Kidney (tissue), 14 donors: ENCODE measurements around the gene ARHGEF10L. TPM values are rescaled to one million over a fixed set of nuclear protein-coding genes. Genes with fewer than 3 reads are reported as not detected.

ENCODE experiments used
- DNase-seq, 5 donors: peaks; one replicate each; pipeline ENCODE4 v3.0.0-alpha.2; 2013 to 2020
- FAIRE-seq: peaks from 2 replicates; lab custom pipeline; 2012; peaks lifted over from hg19 to GRCh38; lab: Jason Lieb, UNC
- H3K27ac ChIP-seq, 2 donors: one replicate each; pipeline ENCODE4 v1.7.0; 2013; ENCODE audit warnings: low read depth in 2 of 2, low read length in 2 of 2, inconsistent platforms in 1 of 2
- H3K27me3 ChIP-seq: one replicate; pipeline ENCODE4 v1.7.1; 2013; ENCODE audit warnings: low read length, inconsistent platforms; ENCODE audit not compliant: control insufficient read depth, insufficient read depth
- H3K36me3 ChIP-seq, 3 donors: one replicate each; pipeline versions ENCODE4 v1.7.0 to v1.7.1; 2013; ENCODE audit warnings: low read length in 3 of 3, control low read depth in 1 of 3, inconsistent platforms in 1 of 3; ENCODE audit not compliant: insufficient read depth in 3 of 3, control insufficient read depth in 2 of 3
- H3K4me1 ChIP-seq, 3 donors: one replicate each; pipeline versions ENCODE4 v1.7.0 to v1.7.1; 2013; ENCODE audit warnings: low read length in 3 of 3, inconsistent platforms in 1 of 3, low read depth in 1 of 3; ENCODE audit not compliant: control insufficient read depth in 2 of 3, insufficient read depth in 2 of 3
- H3K4me3 ChIP-seq, 3 donors: one replicate each; pipeline versions ENCODE4 v1.7.0 to v1.8.1; 2013; ENCODE audit warnings: low read length in 3 of 3, control low read depth in 1 of 3, inconsistent platforms in 1 of 3
- H3K9ac ChIP-seq, 3 donors: one replicate each; pipeline versions ENCODE4 v1.7.0 to v1.7.1; 2013; ENCODE audit warnings: low read length in 3 of 3, control low read depth in 1 of 3, inconsistent platforms in 1 of 3
- H3K9me3 ChIP-seq, 3 donors: one replicate each; pipeline versions ENCODE4 v1.7.0 to v1.7.1; 2013; ENCODE audit warnings: low read length in 3 of 3, control low read depth in 1 of 3, inconsistent platforms in 1 of 3; ENCODE audit not compliant: control insufficient read depth in 2 of 3, insufficient read depth in 1 of 3
- CTCF ChIP-seq: IDR thresholded peaks from 3 replicates; pipeline ENCODE4 v1.5.1; 2012; ENCODE audit warnings: mild to moderate bottlenecking, moderate library complexity, borderline replicate concordance; ENCODE audit not compliant: insufficient read depth; ENCODE audit errors: extremely low read depth
- intact Hi-C: fragments of 100-400 bp; cut with DNase I; formaldehyde crosslinking; loops from one replicate; pipeline ENCODE4 v1.11.1; 2022
- polyA plus RNA-seq: library from polyadenylated mRNA; stranded (reverse); fragments of 350-450 nt; fragmentation: Illumina TruSeq; extraction: RNeasy Lipid Tissue Mini Kit (QIAGEN cat#74804); gene quantifications from one replicate; pipeline ENCODE4 v1.2.3, GENCODE V29; 2014; ENCODE audit warnings: low read depth, low replicate concordance; ENCODE audit not compliant: insufficient read depth
- total RNA-seq: library from RNA; stranded (reverse); fragmentation: NEBNext Ultra II Directional; extraction: Animal tissue kit (Norgen Biotek cat#: 25700); gene quantifications from one replicate; pipeline ENCODE4 v1.2.1, GENCODE V29; 2021
- donor health status: control.
- donor health status: control.
- donor health status: control.
- donor health status: control.
- donor health status: control.
- donor health status: DM: yes; HTN: yes; CAD: no.
- donor health status: Normal renal cell carcinoma (clear cell type).

The ARHGEF10L gene
- total and polyA plus RNA-seq, 2 donors from 2014 or later: 40.8 to 91.9 TPM

- intact Hi-C loops: no loop called here
- Histone ChIP-seq H3K9me3 (no peaks in the 10 kb centered on the region), H3K27me3 (no peaks in the 10 kb centered on the region), H3K4me1 (peaks cover 0 to 2% (median 0%) of the 10 kb centered on the region in 3 donors), H3K9ac (no peak overlapping the region), H3K27ac (no peak overlapping the region), H3K4me3 (no peak overlapping the region), H3K36me3 (peaks cover 4 to 57% (median 11%) of the 10 kb centered on the region in 3 donors)
- no peak for DNase-seq
- no peak for TF ChIP-seq CTCF
- no peak for FAIRE-seq
Observed at GRCh38 chr1:17665054-17665453, 125.6 kb downstream of the ARHGEF10L start.

DNA sequence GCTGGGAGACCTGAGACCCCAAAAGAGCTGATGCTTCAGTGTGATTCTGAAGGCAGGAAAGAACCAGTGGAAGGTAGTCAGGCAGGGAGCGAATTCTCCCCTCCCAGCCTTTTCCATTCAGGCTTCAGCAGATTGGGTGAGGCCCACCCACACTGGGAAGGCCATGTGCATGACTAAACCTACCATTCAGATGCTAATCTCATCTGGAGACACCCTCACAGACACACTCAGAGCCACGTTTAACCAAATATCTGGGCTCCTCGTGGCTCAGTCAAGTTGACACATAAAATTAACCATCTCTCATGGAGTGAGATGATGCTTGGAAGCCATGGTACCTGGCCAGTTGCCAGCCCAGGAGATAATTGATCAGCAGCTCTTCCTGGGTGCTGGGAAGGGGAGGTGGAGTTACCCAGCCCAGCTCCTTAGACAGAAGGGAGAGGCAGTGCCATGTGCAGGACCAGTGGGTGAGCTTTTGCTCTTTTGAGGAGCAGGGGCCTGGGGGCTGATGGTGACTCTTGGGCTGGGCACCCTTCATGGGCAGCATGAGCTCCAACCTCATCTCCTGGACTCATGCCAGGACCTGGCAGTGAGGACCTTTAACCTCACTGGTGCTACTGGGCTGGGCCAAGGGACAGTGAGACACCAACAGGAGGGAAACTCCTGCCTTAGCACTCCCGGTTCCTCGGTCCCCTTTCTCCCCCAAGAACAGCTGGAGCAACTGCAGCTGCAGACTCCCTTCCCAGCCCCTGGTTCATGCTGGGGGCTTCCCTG, 126.6 kb downstream of the ARHGEF10L start:
- DNase-seq (no peak), FAIRE-seq (no peak)
- peaks cover 4 to 62% (median 11%) of the 10 kb centered on the region in 3 donors for H3K36me3 ChIP-seq
- no peak overlapping the region for H3K9ac ChIP-seq
- no peaks in the 10 kb centered on the region for H3K9me3 ChIP-seq
- peaks cover 0 to 2% (median 0%) of the 10 kb centered on the region in 3 donors for H3K4me1 ChIP-seq
- no peak for TF ChIP-seq CTCF
- H3K27me3 ChIP-seq: no peaks in the 10 kb centered on the region
- no peak overlapping the region for H3K4me3 ChIP-seq
- intact Hi-C loops: no loop called here
- no peak overlapping the region for H3K27ac ChIP-seq

GRCh38 chr1:17667641-17668040, 128.1 kb downstream of the ARHGEF10L start:
- Histone ChIP-seq H3K9ac (no peak overlapping the region), H3K27me3 (no peaks in the 10 kb centered on the region), H3K9me3 (no peaks in the 10 kb centered on the region), H3K27ac (no peak overlapping the region), H3K4me1 (peaks cover 0 to 2% (median 0%) of the 10 kb centered on the region in 3 donors), H3K36me3 (peaks cover 4 to 56% (median 11%) of the 10 kb centered on the region in 3 donors), H3K4me3 (no peak overlapping the region)
- intact Hi-C loops: no loop called here
- FAIRE-seq (no peak), DNase-seq (peak in 1 of 5 donors; percentile 58)
- no peak for TF ChIP-seq CTCF
